ENCODE results near the gene NPVF.

Gene NPVF

DNA sequence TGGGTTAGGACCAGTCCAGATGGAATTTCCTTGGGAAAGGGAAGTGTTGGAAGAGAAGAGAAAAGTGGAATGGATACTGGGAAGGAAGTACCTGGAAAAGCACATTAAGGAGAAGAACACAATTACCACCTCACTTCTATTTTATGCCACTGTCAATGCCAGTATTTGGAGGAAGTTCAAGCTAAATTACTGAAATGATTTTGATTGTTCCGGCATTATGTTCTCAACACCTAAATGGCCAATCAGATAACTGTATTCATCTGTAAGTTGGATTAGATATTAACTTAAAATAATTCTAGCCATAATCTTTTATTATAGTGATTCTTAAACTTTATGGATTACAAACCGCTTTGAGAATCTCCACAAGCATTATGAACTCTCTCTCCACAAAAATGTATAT, 7.3 kb downstream of the NPVF start:
- in situ Hi-C loops (cut with MboI; ENCODE audit: low pct_unique_long_range_greater_than_20kb, low sequenced_read_pairs, unreplicated experiment): no loop called here
- TF ChIP-seq CTCF (IDR thresholded peaks at IDR 0.05; ENCODE audit: extremely low read depth, insufficient read depth, missing control alignments): no peak
- DNase-seq (ENCODE audit: low spot score): no peak

DNA sequence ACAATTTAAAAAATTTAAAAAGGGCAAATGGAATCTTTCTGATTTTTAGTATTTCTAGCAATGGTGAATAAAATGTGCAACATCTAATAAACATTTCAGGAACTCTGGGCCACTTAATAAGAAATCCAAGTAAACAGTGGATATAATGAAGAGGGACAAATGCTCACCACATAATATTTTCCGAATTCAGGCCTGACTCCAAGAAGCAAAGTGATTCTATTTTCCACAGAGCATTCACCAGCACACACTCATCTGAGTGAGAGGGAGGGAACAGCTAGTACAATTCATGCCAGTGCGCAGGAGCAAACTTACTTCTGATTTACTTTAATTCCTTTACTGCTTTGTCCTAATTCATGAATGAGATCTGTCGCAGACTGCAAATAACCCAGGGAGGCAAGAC, 10.1 kb downstream of the NPVF start:
- TF ChIP-seq CTCF (IDR thresholded peaks at IDR 0.05; ENCODE audit: extremely low read depth, insufficient read depth, missing control alignments): no peak
- in situ Hi-C loops (cut with MboI; ENCODE audit: low pct_unique_long_range_greater_than_20kb, low sequenced_read_pairs, unreplicated experiment): no loop called here
- DNase-seq (ENCODE audit: low spot score): no peak

DNA sequence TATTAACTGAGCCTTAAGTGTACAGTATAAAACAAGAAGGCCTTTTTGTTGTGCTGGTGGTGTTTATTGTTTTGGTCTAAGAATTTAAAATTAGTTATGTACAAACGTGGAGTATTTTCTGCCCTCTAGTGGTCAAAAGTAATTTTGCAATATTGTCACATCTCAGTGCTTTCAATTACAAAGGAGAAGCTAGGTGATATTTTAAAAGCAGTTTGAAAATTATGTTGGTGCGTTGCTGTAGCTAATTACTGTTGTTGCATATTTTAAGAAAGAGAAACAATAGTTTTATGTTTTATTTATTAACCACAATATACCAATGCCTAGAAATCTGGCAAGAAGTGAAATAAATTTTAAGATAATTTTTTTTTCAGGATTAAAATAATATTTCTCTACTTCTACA, 11.4 kb downstream of the NPVF start:
- in situ Hi-C loops (cut with MboI; ENCODE audit: low pct_unique_long_range_greater_than_20kb, low sequenced_read_pairs, unreplicated experiment): no loop called here
- peak; percentile 67 for TF ChIP-seq CTCF (IDR thresholded peaks at IDR 0.05; ENCODE audit: extremely low read depth, insufficient read depth, missing control alignments)
- peak; percentile 53 for DNase-seq (ENCODE audit: low spot score)

GRCh38 chr7:25215694-25216335, 12.5 kb downstream of the NPVF start:
- TF ChIP-seq CTCF (IDR thresholded peaks at IDR 0.05; ENCODE audit: extremely low read depth, insufficient read depth, missing control alignments): peak; percentile 5
- in situ Hi-C loops (cut with MboI; ENCODE audit: low pct_unique_long_range_greater_than_20kb, low sequenced_read_pairs, unreplicated experiment): no loop called here
- no peak for DNase-seq (ENCODE audit: low spot score)

- no peak for DNase-seq (ENCODE audit: low spot score)
- in situ Hi-C loops (cut with MboI; ENCODE audit: low pct_unique_long_range_greater_than_20kb, low sequenced_read_pairs, unreplicated experiment): no loop called here
- no peak for TF ChIP-seq CTCF (IDR thresholded peaks at IDR 0.05; ENCODE audit: extremely low read depth, insufficient read depth, missing control alignments)
These were observed 19.6 kb downstream of the NPVF start for GRCh38 chr7:25208525-25209221.

DNA sequence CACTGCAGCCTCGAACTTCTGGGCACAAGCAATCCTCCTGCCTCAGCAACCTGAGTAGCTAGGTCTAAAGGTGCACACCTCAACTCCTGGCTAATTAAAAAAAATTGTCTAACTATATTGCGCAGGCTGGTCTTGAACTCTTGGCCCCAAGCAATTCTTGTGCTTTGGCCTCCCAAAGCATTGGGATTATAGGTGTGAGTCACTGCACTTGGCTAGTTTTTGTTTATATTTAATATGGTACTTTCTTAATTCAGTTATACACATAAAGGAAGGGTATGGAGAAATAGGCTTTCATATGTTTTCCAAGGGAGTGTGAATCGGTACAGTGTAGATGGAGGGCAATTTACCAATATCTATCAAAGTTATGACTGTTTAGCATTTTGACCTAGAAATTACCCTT, 20.4 kb downstream of the NPVF start:
- no peak for TF ChIP-seq CTCF (IDR thresholded peaks at IDR 0.05; ENCODE audit: extremely low read depth, insufficient read depth, missing control alignments)
- in situ Hi-C loops (cut with MboI; ENCODE audit: low pct_unique_long_range_greater_than_20kb, low sequenced_read_pairs, unreplicated experiment): no loop called here
- no peak for DNase-seq (ENCODE audit: low spot score)
